Activated T-helper 2 cell treated with anti-CD3 and anti-CD28 coated beads, Interferon-gamma antibody, Interleukin-2, Interleukin-4, amounts not matched to agents 10 μg/mL and 5 μg/mL and 100 μg/mL, durations not matched to agents 14 hours and 24 hours and 36 hours (primary cell): Measurements from ENCODE around the gene WNT16. TPM values are rescaled to one million over a fixed set of nuclear protein-coding genes. Genes with fewer than 3 reads are reported as not detected.
"Not testable (repeated sequence)": the region's sequence is repeated elsewhere in the genome, so short reads cannot be mapped to it uniquely, and the experiment has no call there.

Experiments
- DNase-seq: peaks from one replicate; pipeline ENCODE4 v3.0.0; 2021; ENCODE audit warnings: low spot score
- H3K27ac Mint-ChIP-seq: one replicate; pipeline ENCODE4 v1.8.0; 2021; ENCODE audit warnings: mixed read lengths
- H3K27me3 Mint-ChIP-seq: one replicate; pipeline ENCODE4 v1.8.0; 2021; ENCODE audit warnings: low read depth, mixed read lengths
- H3K36me3 Mint-ChIP-seq: one replicate; pipeline ENCODE4 v1.8.0; 2021; ENCODE audit warnings: low read depth, mixed read lengths
- H3K4me1 Mint-ChIP-seq: one replicate; pipeline ENCODE4 v1.8.0; 2021; ENCODE audit warnings: low read depth, mixed read lengths
- H3K4me3 Mint-ChIP-seq: one replicate; pipeline ENCODE4 v1.8.0; 2021; ENCODE audit warnings: low read depth, mild to moderate bottlenecking, moderate library complexity, mixed read lengths
- H3K9me3 Mint-ChIP-seq: one replicate; pipeline ENCODE4 v1.8.0; 2021; ENCODE audit warnings: mixed read lengths
- intact Hi-C: fragments of 100-400 bp; cut with micrococcal nuclease; formaldehyde crosslinking; loops from one replicate; pipeline ENCODE4 v1.15.1; 2023
- total RNA-seq: library from RNA; stranded (reverse); gene quantifications from 2 replicates; pipeline ENCODE4 v1.2.3, GENCODE V29; 2022

Gene WNT16
- total RNA-seq, 1 donor from 2014 or later = not detected

GRCh38 chr7:121315170-121315569 is 13.6 kb upstream of the WNT16 start:
- peaks cover 22% of the 10 kb centered on the region for H3K27me3 Mint-ChIP-seq
- H3K36me3 Mint-ChIP-seq, H3K4me1 Mint-ChIP-seq, intact Hi-C loops, H3K9me3 Mint-ChIP-seq, DNase-seq, H3K4me3 Mint-ChIP-seq, H3K27ac Mint-ChIP-seq: not testable (repeated sequence)

GRCh38 chr7:121322460-121322859 is 6.3 kb upstream of the WNT16 start:
- Mint-ChIP-seq H3K36me3 (no peaks in the 10 kb centered on the region), H3K4me3 (no peak overlapping the region), H3K9me3 (no peaks in the 10 kb centered on the region), H3K27ac (no peak overlapping the region), H3K27me3 (peaks cover 30% of the 10 kb centered on the region), H3K4me1 (no peaks in the 10 kb centered on the region)
- no peak for DNase-seq
- intact Hi-C loops = no loop called here

GRCh38 chr7:121323515-121324302 is 5.1 kb upstream of the WNT16 start:
- intact Hi-C loops = no loop called here
- no peaks in the 10 kb centered on the region for H3K36me3 Mint-ChIP-seq
- no peak overlapping the region for H3K27ac Mint-ChIP-seq
- no peak for DNase-seq
- H3K4me3 Mint-ChIP-seq = no peak overlapping the region
- H3K27me3 Mint-ChIP-seq = peaks cover 43% of the 10 kb centered on the region
- peaks cover 3% of the 10 kb centered on the region for H3K4me1 Mint-ChIP-seq
- H3K9me3 Mint-ChIP-seq = no peaks in the 10 kb centered on the region

GRCh38 chr7:121327671-121328070 is 1.1 kb upstream of the WNT16 start:
- intact Hi-C loops = no loop called here
- H3K27ac Mint-ChIP-seq = no peak overlapping the region
- no peak overlapping the region for H3K4me3 Mint-ChIP-seq
- H3K27me3 Mint-ChIP-seq = peaks cover 69% of the 10 kb centered on the region
- DNase-seq = no peak
- H3K9me3 Mint-ChIP-seq = no peaks in the 10 kb centered on the region
- peaks cover 11% of the 10 kb centered on the region for H3K4me1 Mint-ChIP-seq
- no peaks in the 10 kb centered on the region for H3K36me3 Mint-ChIP-seq

DNA sequence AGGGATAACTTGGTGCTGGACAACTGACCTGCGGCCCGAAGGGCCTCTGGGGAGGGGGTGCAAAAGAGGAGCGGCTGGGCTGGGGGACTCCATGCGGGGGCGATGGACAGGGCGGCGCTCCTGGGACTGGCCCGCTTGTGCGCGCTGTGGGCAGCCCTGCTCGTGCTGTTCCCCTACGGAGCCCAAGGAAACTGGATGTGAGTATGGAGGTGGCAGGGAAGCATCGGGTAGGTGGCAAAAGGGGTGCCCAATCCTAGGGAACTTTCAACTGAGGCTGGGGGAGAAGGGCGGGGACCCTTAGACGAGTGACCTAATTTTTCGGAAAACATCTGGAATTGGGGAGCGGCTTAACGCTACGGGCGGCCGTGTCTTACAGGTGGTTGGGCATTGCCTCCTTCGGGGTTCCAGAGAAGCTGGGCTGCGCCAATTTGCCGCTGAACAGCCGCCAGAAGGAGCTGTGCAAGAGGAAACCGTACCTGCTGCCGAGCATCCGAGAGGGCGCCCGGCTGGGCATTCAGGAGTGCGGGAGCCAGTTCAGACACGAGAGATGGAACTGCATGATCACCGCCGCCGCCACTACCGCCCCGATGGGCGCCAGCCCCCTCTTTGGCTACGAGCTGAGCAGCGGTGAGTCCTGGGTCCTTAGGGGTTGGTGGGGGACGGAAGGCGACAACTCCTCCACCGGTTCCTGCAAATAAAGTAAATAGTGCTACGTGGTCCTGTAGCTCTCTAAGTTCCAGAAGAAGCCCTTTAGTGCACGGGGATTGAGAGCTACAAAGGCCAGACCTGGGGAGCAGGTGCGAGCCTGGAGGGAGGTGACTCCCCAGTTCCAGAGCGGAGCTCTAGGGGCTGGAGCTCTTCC is 622 bp downstream of the WNT16 start:
- no peak overlapping the region for H3K27ac Mint-ChIP-seq
- H3K4me1 Mint-ChIP-seq = peaks cover 11% of the 10 kb centered on the region
- H3K27me3 Mint-ChIP-seq = peaks cover 64% of the 10 kb centered on the region
- H3K4me3 Mint-ChIP-seq = peak overlapping the region; percentile 38
- no peaks in the 10 kb centered on the region for H3K9me3 Mint-ChIP-seq
- no peaks in the 10 kb centered on the region for H3K36me3 Mint-ChIP-seq
- no peak for DNase-seq
- intact Hi-C loops = loop anchor here (10.0 kb wide), 2 partner anchors 185 to 345 kb away; partner anchors contain the start of gene CPED1

GRCh38 chr7:121330053-121330833 is 1.4 kb downstream of the WNT16 start:
- Mint-ChIP-seq H3K36me3 (no peaks in the 10 kb centered on the region), H3K9me3 (no peaks in the 10 kb centered on the region), H3K27me3 (peaks cover 67% of the 10 kb centered on the region), H3K4me3 (peak overlapping the region; percentile 38), H3K4me1 (peaks cover 11% of the 10 kb centered on the region), H3K27ac (no peak overlapping the region)
- intact Hi-C loops = loop anchor here (10.0 kb wide), 2 partner anchors 185 to 345 kb away; partner anchors contain the start of gene CPED1
- DNase-seq = no peak

GRCh38 chr7:121331048-121331447 is 2.2 kb downstream of the WNT16 start:
- Mint-ChIP-seq H3K4me1 (peaks cover 11% of the 10 kb centered on the region), H3K4me3 (no peak overlapping the region), H3K36me3 (no peaks in the 10 kb centered on the region), H3K27me3 (peaks cover 73% of the 10 kb centered on the region), H3K27ac (no peak overlapping the region), H3K9me3 (no peaks in the 10 kb centered on the region)
- intact Hi-C loops = loop anchor here (10.0 kb wide), 2 partner anchors 186 to 346 kb away; partner anchors contain the start of gene CPED1
- no peak for DNase-seq

DNA sequence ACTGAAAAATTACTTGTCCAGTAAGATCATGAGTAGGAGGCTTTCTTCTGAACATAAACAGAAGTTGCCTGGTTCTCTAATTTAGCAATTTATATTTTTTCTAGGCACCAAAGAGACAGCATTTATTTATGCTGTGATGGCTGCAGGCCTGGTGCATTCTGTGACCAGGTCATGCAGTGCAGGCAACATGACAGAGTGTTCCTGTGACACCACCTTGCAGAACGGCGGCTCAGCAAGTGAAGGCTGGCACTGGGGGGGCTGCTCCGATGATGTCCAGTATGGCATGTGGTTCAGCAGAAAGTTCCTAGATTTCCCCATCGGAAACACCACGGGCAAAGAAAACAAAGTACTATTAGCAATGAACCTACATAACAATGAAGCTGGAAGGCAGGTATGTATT is 2.8 kb downstream of the WNT16 start:
- intact Hi-C loops = loop anchor here (10.0 kb wide), 2 partner anchors 187 to 347 kb away; partner anchors contain the start of gene CPED1

GRCh38 chr7:121334376-121334775 is 5.6 kb downstream of the WNT16 start:
- H3K27me3 Mint-ChIP-seq = peaks cover 54% of the 10 kb centered on the region
- H3K4me1 Mint-ChIP-seq = peaks cover 3% of the 10 kb centered on the region
- no peak overlapping the region for H3K4me3 Mint-ChIP-seq
- DNase-seq = no peak
- H3K27ac Mint-ChIP-seq = no peak overlapping the region
- H3K9me3 Mint-ChIP-seq = no peaks in the 10 kb centered on the region
- intact Hi-C loops = loop anchor here (10.0 kb wide), 2 partner anchors 190 to 350 kb away; partner anchors contain the start of gene CPED1
- H3K36me3 Mint-ChIP-seq = peaks cover 4% of the 10 kb centered on the region

More for the DNA sequence above, 2.8 kb downstream of the WNT16 start:
- DNase-seq = no peak
- no peak overlapping the region for H3K27ac Mint-ChIP-seq
- no peak overlapping the region for H3K4me3 Mint-ChIP-seq
- H3K36me3 Mint-ChIP-seq = no peaks in the 10 kb centered on the region
- H3K4me1 Mint-ChIP-seq = peaks cover 11% of the 10 kb centered on the region
- H3K9me3 Mint-ChIP-seq = no peaks in the 10 kb centered on the region
- peaks cover 73% of the 10 kb centered on the region for H3K27me3 Mint-ChIP-seq

- Mint-ChIP-seq H3K36me3 (peaks cover 4% of the 10 kb centered on the region), H3K27me3 (peaks cover 47% of the 10 kb centered on the region), H3K27ac (no peak overlapping the region), H3K4me1 (no peaks in the 10 kb centered on the region), H3K4me3 (no peak overlapping the region), H3K9me3 (no peaks in the 10 kb centered on the region)
- intact Hi-C loops = loop anchor here (10.0 kb wide), 2 partner anchors 190 to 350 kb away; partner anchors contain the start of gene CPED1
- DNase-seq = no peak
These were observed 6.3 kb downstream of the WNT16 start for GRCh38 chr7:121334875-121335648.

DNA sequence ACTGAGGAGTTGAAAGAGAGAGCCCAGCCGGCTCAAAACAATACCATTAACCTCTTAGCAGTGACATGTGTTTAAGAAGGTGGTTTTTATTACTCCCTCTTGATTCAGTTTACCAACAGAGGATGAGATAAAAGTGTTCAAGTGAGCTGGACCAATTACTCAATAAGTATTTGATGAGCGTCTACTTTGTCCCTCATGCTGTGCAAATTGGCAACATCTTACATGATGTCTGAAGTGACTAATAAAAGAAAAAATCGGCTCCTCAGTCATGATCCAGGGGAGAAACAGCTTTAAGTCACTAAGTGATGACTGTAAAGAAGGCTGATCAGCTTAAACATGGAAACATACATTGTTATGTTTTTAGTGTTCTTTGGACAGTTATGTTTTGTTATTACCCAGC is 7.8 kb downstream of the WNT16 start:
- intact Hi-C loops = loop anchor here (10.0 kb wide), 2 partner anchors 192 to 352 kb away; partner anchors contain the start of gene CPED1
- Mint-ChIP-seq H3K36me3 (peaks cover 4% of the 10 kb centered on the region), H3K27ac (no peak overlapping the region), H3K4me1 (no peaks in the 10 kb centered on the region), H3K27me3 (peaks cover 34% of the 10 kb centered on the region), H3K4me3 (no peak overlapping the region), H3K9me3 (no peaks in the 10 kb centered on the region)
- DNase-seq = no peak
